ENCODE results near the gene ELF4. TPM values are rescaled to one million over a fixed set of nuclear protein-coding genes. Genes with fewer than 3 reads are reported as not detected.

Gene ELF4
- total RNA-seq, 1 experiment from 2014 or later: 19.2 TPM

DNA sequence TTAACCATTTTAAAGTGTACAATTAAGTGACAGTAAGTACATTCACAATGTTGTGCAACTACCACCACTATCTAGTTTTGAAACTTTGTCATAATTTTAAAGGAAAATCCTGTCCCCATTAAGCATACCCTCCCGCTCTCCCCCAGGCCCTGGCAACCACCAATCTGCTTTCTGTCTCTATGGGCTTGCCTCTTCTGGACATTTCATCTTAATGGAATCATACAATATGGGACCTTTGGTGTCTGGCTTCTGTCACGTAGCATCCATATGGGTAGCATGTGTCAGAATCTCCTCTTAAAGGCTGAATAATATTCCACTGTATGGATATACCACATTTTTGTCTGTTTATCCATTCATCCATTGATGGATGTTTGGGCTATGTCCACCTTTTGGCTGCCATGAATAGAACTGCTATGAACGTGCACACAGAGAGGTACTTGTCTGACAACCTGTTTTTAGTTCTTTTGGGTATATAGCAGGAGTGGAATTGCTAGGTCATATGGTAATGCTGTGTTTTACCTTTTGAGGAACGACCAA, 61.5 kb downstream of the ELF4 start:
- peaks cover 15 to 21% of the 10 kb centered on the region in 2 experiments; a peak in 3 of 4 replicates for H3K36me3 ChIP-seq (ENCODE audit: control insufficient read depth in 1 of 2, insufficient read depth in 2 of 2, low read length in 2 of 2)
- intact Hi-C loops (cut with micrococcal nuclease): no loop called here
- POLR2A ChIA-PET: no interaction called here

More for the DNA sequence above, 61.5 kb downstream of the ELF4 start:
- Histone ChIP-seq H4K20me1 (ENCODE audit: insufficient read depth) (no peaks in the 10 kb centered on the region), H2AFZ (ENCODE audit: low read depth, low read length, poor library complexity, severe bottlenecking) (no peak overlapping the region), H3K4me1 (ENCODE audit: control insufficient read depth in 1 of 2, insufficient read depth in 2 of 2, low read length in 2 of 2) (no peaks in the 10 kb centered on the region), H3K79me2 (ENCODE audit: insufficient read depth, low read length) (no peaks in the 10 kb centered on the region), H3K27me3 (ENCODE audit: insufficient read depth, low read length) (no peaks in the 10 kb centered on the region), H3K9ac (ENCODE audit: low read length) (no peak overlapping the region), H3K27ac (ENCODE audit: low read depth, low read length) (no peak overlapping the region), H3K9me2 (ENCODE audit: insufficient read depth) (no peaks in the 10 kb centered on the region), H3K4me2 (ENCODE audit: low read length) (no peak overlapping the region), H3K4me3 (replicated peaks in 1 of 2; ENCODE audit: low read depth in 1 of 2, low read length in 2 of 2) (no peak overlapping the region), H3K9me3 (ENCODE audit: control insufficient read depth in 1 of 2, insufficient read depth in 1 of 2, low read depth in 1 of 2, low read length in 2 of 2) (no peaks in the 10 kb centered on the region)
- CTCF ChIA-PET: no interaction called here
- DNase-seq (ENCODE audit: low read depth, low spot score) (no peak), ATAC-seq (no peak)
- RAD21 ChIA-PET (ENCODE audit: low non-redundant PET in 1 of 2, low total read pairs in 2 of 2, uncharacterized antibody in 2 of 2, unreplicated experiment in 2 of 2): no interaction called here
- no peak for TF ChIP-seq ZNF274 (IDR thresholded peaks at IDR 0.05; ENCODE audit: low read depth, low read length)
- TF ChIP-seq, protein P1, sequence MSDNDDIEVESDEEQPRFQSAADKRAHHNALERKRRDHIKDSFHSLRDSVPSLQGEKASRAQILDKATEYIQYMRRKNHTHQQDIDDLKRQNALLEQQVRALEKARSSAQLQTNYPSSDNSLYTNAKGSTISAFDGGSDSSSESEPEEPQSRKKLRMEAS (IDR thresholded peaks at IDR 0.05): no peak
- TF ChIP-seq SRF (IDR thresholded peaks at IDR 0.05; ENCODE audit: low read depth): no peak
- TF ChIP-seq YY1 (IDR thresholded peaks at IDR 0.05; ENCODE audit: extremely low read depth, insufficient replicate concordance, low read depth, low read length): no peak
- TF ChIP-seq, protein P2, sequence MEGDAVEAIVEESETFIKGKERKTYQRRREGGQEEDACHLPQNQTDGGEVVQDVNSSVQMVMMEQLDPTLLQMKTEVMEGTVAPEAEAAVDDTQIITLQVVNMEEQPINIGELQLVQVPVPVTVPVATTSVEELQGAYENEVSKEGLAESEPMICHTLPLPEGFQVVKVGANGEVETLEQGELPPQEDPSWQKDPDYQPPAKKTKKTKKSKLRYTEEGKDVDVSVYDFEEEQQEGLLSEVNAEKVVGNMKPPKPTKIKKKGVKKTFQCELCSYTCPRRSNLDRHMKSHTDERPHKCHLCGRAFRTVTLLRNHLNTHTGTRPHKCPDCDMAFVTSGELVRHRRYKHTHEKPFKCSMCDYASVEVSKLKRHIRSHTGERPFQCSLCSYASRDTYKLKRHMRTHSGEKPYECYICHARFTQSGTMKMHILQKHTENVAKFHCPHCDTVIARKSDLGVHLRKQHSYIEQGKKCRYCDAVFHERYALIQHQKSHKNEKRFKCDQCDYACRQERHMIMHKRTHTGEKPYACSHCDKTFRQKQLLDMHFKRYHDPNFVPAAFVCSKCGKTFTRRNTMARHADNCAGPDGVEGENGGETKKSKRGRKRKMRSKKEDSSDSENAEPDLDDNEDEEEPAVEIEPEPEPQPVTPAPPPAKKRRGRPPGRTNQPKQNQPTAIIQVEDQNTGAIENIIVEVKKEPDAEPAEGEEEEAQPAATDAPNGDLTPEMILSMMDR (IDR thresholded peaks at IDR 0.05 in 2 of 3, conservative IDR thresholded peaks at IDR 0.05 in 1 of 3; ENCODE audit: borderline replicate concordance in 1 of 3, insufficient read depth in 1 of 3, low read depth in 2 of 3, low read length in 2 of 3): no peak
- no peak for TF ChIP-seq EGR1 (IDR thresholded peaks at IDR 0.05; ENCODE audit: low read depth)
- no peak for TF ChIP-seq EZH2 (IDR thresholded peaks at IDR 0.05)
- no peak for TF ChIP-seq EZH2phosphoT487 (IDR thresholded peaks at IDR 0.05; ENCODE audit: borderline replicate concordance)
- TF ChIP-seq SP1 (IDR thresholded peaks at IDR 0.05; ENCODE audit: low read depth): no peak
- TF ChIP-seq POLR2AphosphoS5 (IDR thresholded peaks at IDR 0.05; ENCODE audit: low read depth, low read length): no peak
- TF ChIP-seq, protein P3, sequence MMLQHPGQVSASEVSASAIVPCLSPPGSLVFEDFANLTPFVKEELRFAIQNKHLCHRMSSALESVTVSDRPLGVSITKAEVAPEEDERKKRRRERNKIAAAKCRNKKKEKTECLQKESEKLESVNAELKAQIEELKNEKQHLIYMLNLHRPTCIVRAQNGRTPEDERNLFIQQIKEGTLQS (IDR thresholded peaks at IDR 0.05): no peak
- BruUV-seq (replicated peaks): no TSS peak
